HL-60 (cell line): ENCODE measurements around the gene KCNMA1.

Experiments used
- DNase-seq, 2 experiments: peaks; one replicate each; pipeline ENCODE4 v3.0.0-alpha.2; 2010 to 2020; ENCODE audit warnings: low read depth in 1 of 2, low spot score in 1 of 2
- H3K27ac ChIP-seq: fragments of 250-450 bp; sonication (Bioruptor Pico); replicated peaks from 2 replicates; pipeline ENCODE4 v1.5.1; 2020; ENCODE audit warnings: mild to moderate bottlenecking, moderate library complexity
- H3K27me3 ChIP-seq: fragments of 250-450 bp; sonication (Bioruptor Pico); 2 replicates; pipeline ENCODE4 v1.5.1; 2021; ENCODE audit warnings: mild to moderate bottlenecking, moderate library complexity; ENCODE audit not compliant: insufficient read depth, poor library complexity, severe bottlenecking
- H3K4me3 ChIP-seq: replicated peaks from 2 replicates; pipeline ENCODE4 v1.5.1; 2011; ENCODE audit warnings: mild to moderate bottlenecking, control low read depth, low read length; ENCODE audit not compliant: insufficient read depth
- GABPA ChIP-seq: IDR thresholded peaks from 2 replicates; pipeline ENCODE4 v1.6.1; 2012; ENCODE audit warnings: low read depth
- POLR2AphosphoS5 ChIP-seq: IDR thresholded peaks from 2 replicates; pipeline ENCODE4 v1.6.1; 2012; ENCODE audit warnings: low read depth
- SPI1 ChIP-seq: IDR thresholded peaks from 2 replicates; pipeline ENCODE4 v1.6.1; 2012; ENCODE audit warnings: low read depth, mild to moderate bottlenecking, borderline replicate concordance
- TF ChIP-seq, protein P1 (sequence below): IDR thresholded peaks from one replicate; pipeline ENCODE4 v1.5.1; 2011; ENCODE audit warnings: low read length, control low read depth, inconsistent platforms; ENCODE audit not compliant: insufficient read depth
- TF ChIP-seq, protein P2 (sequence below): IDR thresholded peaks from 2 replicates; pipeline ENCODE4 v1.6.1; 2012; ENCODE audit warnings: low read depth; ENCODE audit not compliant: insufficient replicate concordance

Gene KCNMA1

DNA sequence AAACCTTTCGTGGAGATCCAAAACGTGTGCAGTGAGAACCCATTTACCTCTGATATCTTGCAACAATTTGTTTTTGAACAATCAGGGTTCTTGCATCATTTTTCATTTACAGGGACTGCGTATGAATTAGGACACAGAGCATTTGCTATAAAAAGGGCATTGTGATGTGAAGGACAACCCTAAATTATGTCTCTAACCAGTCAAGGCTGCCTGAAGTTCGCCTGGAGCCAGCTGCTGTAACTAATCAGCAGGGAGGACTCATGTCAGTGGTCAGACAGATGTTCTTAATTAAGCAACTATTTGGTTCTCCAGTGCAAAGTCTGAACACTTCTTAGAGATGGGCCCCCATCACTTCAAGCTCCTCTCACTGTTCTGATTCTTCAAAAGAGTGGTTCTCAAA, 674.8 kb downstream of the KCNMA1 start:
- DNase-seq = no peak
- Histone ChIP-seq H3K27me3 (no peaks in the 10 kb centered on the region), H3K27ac (no peak overlapping the region), H3K4me3 (no peak overlapping the region)
- no peak for TF ChIP-seq GABPA
- no peak for TF ChIP-seq SPI1
- no peak for TF ChIP-seq POLR2AphosphoS5
- TF ChIP-seq, protein P1, sequence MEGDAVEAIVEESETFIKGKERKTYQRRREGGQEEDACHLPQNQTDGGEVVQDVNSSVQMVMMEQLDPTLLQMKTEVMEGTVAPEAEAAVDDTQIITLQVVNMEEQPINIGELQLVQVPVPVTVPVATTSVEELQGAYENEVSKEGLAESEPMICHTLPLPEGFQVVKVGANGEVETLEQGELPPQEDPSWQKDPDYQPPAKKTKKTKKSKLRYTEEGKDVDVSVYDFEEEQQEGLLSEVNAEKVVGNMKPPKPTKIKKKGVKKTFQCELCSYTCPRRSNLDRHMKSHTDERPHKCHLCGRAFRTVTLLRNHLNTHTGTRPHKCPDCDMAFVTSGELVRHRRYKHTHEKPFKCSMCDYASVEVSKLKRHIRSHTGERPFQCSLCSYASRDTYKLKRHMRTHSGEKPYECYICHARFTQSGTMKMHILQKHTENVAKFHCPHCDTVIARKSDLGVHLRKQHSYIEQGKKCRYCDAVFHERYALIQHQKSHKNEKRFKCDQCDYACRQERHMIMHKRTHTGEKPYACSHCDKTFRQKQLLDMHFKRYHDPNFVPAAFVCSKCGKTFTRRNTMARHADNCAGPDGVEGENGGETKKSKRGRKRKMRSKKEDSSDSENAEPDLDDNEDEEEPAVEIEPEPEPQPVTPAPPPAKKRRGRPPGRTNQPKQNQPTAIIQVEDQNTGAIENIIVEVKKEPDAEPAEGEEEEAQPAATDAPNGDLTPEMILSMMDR = no peak
- TF ChIP-seq, protein P2, sequence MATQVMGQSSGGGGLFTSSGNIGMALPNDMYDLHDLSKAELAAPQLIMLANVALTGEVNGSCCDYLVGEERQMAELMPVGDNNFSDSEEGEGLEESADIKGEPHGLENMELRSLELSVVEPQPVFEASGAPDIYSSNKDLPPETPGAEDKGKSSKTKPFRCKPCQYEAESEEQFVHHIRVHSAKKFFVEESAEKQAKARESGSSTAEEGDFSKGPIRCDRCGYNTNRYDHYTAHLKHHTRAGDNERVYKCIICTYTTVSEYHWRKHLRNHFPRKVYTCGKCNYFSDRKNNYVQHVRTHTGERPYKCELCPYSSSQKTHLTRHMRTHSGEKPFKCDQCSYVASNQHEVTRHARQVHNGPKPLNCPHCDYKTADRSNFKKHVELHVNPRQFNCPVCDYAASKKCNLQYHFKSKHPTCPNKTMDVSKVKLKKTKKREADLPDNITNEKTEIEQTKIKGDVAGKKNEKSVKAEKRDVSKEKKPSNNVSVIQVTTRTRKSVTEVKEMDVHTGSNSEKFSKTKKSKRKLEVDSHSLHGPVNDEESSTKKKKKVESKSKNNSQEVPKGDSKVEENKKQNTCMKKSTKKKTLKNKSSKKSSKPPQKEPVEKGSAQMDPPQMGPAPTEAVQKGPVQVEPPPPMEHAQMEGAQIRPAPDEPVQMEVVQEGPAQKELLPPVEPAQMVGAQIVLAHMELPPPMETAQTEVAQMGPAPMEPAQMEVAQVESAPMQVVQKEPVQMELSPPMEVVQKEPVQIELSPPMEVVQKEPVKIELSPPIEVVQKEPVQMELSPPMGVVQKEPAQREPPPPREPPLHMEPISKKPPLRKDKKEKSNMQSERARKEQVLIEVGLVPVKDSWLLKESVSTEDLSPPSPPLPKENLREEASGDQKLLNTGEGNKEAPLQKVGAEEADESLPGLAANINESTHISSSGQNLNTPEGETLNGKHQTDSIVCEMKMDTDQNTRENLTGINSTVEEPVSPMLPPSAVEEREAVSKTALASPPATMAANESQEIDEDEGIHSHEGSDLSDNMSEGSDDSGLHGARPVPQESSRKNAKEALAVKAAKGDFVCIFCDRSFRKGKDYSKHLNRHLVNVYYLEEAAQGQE = no peak

DNA sequence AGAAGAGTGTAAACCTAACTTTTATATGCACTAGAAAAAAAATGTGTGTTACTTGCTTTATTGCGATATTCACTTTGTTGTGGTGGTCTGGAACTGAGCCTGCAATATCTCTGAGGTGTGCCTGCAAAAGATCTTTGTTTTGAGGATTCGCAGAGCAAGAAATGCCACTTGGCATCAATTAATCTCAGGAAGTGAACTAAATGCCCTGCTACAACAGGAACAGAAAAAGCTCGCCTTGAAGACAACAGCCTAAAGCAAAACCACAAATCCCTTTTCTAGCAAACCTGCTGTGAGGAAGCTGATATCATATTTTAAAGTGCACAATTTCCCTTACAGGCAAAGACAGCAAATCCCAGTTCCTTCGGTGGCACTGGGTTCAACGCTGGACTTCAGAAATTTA, 675.8 kb downstream of the KCNMA1 start:
- no peak overlapping the region for H3K4me3 ChIP-seq
- no peak for DNase-seq
- no peaks in the 10 kb centered on the region for H3K27me3 ChIP-seq
- TF ChIP-seq, protein P2 = no peak
- no peak for TF ChIP-seq SPI1
- TF ChIP-seq POLR2AphosphoS5 = no peak
- TF ChIP-seq, protein P1 = no peak
- TF ChIP-seq GABPA = no peak
- no peak overlapping the region for H3K27ac ChIP-seq

DNA sequence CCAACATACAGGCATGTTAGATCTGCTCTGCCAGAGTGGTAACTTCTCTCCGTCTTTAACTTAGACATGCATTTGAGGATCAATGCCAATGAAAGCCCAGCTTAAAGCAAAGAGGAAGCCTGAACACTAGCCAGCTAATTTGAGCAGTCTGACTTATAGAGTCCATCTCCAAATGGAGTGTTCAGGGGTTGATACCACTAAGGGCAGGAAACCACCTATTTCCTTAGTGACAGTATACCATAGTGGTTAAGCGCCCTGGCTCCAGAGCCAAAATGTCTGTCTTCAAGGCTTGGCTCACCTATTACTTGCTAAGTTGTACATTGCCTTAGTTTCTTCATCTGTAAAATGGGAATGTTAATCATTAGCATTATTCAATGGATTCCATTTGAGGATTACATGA, 678.5 kb downstream of the KCNMA1 start:
- Histone ChIP-seq H3K27ac (no peak overlapping the region), H3K27me3 (no peaks in the 10 kb centered on the region), H3K4me3 (no peak overlapping the region)
- no peak for DNase-seq
- TF ChIP-seq POLR2AphosphoS5 (no peak), GABPA (no peak)
- TF ChIP-seq, protein P1 = no peak
- TF ChIP-seq, protein P2 = no peak
